Stimulated activated CD4-positive, alpha-beta T cell treated with anti-CD3 and anti-CD28 coated beads, Interleukin-4, amount 100 ng/mL, for 4 hours (primary cell): ENCODE results near the gene CCNYL1.
"Not testable (repeated sequence)": the region's sequence is repeated elsewhere in the genome, so short reads cannot be mapped to it uniquely, and the experiment has no call there.

Source experiments
- DNase-seq, 2 experiments: peaks; one replicate each; pipeline ENCODE4 v3.0.0-alpha.2; 2020

The CCNYL1 gene

DNA sequence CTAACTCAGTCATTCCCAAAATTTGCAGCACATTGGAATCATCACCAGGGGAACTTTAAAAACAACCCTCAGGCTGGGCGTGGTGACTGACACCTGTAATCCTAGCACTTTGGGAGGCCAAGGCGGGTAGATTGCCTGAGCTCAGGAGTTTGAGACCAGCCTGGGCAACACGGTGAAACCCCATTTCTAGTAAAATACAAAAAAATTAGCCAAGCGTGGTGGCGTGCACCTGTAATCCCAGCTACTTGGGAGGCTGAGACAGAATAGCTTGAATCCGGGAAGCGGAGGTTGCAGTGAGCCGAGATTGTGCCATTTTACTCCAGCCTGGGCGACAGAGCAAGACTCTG lies 24.0 kb downstream of the CCNYL1 start:
- not testable (repeated sequence) for DNase-seq

DNA sequence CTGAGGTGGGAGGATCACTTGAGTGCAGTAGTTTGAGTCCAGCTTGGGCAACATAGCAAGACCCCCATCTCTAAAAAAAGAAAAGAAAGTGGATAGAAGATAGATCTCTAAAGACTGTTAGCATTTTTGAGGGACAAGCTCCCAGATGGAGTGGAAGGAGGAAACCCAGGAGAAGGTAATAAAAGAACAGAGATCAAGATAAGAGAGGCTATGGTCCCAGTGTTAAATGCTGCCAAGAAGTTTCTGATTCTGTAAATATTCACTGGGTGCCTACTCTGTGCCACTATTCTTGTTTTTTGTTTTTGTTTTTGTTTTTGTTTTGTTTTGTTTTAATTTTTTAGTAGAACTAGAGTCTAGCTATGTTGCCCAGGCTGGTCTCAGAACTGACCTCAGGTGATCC lies 32.1 kb downstream of the CCNYL1 start:
- no peak for DNase-seq

DNA sequence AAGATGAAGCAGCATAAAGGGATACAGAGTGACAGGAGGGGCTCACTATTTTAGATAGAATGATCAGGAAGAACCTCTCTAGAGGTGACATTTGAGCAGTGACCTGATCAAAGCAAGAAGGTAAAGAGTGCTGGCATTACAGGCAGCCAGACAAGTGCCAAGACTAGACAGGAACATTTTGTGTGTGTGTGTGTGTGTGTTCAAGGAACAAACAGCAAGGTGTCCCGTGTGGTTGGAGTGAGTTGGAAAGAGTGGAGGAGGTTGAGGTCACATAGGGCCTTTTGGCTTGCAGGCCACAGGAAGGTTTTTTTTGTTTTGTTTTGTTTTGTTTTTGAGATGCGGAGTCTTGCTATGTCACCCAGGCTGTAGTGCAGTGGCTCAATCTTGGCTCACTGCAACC lies 32.6 kb downstream of the CCNYL1 start:
- DNase-seq = no peak

DNA sequence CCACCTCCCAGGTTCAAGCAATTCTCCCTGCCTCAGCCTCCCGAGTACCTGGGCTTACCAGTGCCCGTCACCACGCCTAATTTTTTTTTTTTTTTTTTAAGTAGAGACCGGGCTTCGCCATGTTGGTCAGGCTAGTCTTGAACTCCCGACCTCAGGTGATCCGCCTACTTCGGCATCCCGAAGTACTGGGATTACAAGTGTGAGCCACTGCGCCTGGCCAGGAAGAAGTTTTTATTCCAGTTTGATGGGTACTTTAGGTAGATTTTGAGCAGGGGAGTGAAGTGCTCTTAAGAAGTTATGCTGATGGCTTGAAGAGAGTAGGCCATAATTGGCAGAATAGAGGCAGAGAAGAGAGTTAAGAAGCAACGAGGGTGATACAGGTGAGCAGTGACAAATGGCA lies 33.0 kb downstream of the CCNYL1 start:
- no peak for DNase-seq

DNA sequence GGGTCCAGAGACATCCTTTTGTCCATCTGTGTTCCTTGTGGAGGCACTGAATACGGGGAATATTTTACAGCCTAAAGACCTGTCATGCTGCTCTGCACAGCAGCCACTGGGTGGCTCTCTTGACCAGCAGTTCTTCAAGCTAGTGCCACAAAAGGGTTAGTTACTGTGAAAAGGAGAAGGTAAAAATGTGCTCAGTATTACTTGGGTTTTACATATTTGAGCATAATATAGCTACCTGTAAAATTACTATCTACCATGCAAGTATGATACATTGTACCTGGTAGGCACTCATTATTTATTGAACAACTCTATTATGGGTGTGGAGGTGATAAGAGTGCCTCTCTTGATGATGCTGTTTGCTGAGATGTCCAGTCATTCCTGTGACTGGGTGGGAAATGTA lies 34.7 kb downstream of the CCNYL1 start:
- DNase-seq = peak in 1 of 2 experiments; percentile 30

DNA sequence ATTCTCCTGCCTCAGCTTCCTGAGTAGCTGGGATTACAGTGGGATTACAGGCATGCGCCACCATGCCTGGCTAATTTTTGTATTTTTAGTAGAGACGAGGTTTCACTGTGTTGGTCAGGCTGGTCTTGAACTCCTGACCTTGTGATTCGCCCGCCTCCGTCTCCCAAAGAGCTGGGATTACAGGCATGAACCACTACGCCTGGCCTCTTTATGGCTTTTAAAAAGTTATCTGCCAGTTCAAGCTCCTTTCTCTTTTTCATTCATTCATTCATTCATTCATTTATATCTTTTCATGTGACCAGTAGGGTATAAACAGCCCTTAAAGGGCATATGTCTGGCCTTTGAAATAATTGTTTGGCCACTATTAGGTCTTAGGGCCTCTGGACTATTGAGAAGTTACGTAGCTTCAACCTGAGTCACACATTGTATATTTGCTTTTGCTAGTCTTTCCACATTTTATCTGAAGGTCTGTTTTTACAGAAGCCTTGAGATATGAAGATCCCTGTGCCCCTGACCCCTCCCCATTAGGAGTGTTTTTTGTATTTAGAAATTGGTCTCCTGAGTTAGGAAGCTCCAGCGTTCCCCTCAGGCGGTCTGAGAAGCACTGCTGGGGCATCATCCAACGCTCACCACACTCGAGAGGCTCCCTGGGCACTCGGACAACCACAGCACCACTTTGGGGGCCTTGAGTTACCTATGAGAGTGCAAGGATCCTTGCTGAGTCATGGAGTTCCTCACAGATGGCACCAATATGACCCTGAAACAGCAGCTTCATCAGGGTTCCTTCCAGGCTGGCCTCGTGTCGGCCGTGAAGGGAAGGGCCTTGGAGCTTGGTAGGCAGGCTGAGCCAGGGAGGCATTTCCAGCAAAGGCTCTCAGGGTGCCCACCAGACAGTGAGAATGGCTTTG lies 36.5 kb downstream of the CCNYL1 start:
- DNase-seq = no peak

DNA sequence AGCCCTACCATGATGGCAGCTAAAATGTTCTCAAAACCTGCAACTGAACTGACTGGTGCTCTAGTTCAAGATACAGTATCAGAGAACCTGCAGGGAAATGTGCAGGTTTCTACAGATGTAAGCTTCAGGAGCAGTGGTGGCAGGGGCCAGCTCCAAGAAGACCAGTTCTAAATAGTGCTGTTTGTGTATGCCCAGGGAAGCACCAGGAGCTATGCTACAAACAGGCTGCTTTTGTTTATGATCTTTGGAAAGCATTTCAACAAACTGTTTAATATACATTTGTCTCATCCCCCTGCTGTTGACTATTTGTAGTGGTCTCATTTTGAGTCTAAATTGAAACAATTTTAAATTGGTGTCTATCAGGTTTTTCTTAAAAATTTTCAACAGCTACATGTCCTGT lies 37.6 kb downstream of the CCNYL1 start:
- DNase-seq = no peak

DNA sequence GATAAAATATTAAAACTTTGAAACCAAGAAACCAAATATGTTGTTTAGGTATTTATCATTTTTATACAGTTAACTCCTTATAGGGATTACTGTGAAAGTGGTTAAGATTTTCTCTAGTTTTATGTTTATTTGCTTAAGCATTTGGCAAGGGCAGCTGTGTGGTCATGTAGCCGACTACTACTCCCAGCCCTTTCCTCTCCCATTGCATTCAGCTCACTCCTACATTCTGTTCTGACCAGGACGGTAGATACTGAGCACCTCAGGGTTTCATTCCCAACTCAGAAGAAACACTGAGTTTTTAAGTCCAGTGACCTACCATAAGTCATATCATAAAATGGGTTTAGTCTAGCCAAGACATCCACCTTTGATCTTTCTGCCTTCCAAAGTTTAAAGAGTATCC lies 38.4 kb downstream of the CCNYL1 start:
- no peak for DNase-seq

DNA sequence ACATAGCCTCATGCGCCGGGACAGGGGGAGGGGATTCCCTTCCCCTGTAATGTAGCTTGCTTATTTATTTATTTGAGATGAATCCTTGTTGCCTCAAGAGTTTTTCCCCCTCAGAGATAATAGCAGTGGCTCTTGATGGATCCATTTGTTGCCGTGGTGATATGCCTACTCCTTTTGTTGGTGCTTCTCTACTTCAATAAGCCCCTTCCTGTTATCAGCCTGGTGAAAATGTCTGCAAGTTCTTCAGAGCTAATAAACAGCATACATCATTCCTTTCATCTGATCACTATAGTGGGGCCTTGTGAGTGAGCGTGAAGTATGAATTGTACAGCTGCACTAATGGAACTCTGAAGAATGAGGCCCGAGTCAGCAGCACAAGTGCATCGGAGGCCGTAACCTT lies 38.9 kb downstream of the CCNYL1 start:
- DNase-seq = no peak

DNA sequence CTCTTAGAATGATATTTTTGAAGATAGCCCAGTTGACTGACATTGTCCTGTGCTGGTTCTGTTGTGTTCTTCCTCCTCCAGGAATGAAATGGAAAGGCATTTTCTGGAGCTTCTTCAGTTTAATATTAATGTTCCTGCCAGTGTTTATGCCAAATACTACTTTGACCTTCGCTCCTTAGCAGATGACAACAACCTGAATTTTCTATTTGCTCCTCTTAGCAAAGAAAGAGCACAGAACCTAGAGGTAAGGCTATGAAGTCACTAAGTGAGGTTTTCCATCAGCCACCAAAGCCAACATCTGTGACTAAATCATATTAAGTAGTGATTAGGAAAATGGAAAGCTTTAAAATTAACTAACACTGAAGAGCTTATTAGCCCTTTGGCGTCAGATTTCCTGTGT lies 39.4 kb downstream of the CCNYL1 start:
- DNase-seq = no peak

DNA sequence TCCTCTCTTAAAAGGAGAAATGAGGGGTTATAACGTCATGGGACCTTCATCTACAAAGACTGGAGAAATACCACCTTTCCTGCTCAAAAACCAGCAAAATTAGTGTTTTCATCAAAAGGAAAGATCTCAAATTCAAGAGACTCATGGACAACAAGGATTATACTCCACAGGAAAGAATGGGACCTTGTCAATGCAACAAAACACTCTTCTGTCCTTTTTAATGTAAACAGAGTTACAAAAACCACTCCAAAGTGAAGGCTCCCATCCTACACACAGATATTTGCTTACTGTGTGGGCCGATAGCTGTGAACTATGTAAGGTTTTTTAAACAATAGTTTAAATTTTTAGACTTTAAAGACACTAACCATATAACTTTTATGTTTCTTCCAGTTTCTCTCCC lies 42.2 kb downstream of the CCNYL1 start:
- not testable (repeated sequence) for DNase-seq

DNA sequence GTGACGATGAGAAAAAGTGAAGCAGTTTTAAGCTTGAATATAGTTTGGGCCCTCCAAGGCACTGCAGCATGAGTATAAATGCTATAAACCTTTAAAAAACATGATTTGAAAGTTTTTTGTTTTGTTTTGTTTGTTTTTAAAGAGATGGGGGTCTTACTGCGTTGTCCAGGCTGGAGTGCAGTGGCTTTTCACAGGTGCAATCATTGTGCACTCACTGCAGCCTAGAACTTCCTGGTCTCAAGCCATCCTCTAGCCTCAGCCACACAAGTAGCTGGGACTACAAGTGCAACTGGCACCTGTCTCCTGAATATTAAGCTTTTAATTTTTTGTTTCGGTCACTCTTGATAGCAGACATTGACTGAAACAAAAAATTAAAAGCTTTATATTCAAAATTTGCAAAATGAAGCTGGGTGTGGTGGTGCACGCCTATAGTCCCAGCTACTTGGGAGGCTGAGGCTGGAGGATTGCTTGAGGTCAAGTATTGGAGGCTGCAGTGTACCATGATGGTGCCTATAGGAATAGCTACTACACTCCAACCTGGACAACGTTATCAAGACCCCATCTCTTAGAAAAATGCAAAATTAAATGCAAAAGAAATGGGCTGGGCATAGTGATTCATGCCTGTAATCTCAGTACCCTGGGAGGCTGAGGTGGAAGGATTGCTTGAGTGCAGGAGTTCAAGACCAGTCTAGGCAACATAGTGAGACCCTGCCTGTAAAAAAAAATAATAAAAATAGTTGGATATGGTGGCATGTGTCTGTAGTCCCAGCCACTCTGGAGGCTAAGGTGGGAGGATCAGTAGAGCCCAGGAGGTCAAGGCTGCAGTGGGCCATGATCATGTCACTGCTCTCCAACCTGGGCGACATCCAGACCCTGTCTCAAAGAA lies 43.3 kb downstream of the CCNYL1 start:
- DNase-seq = no peak

DNA sequence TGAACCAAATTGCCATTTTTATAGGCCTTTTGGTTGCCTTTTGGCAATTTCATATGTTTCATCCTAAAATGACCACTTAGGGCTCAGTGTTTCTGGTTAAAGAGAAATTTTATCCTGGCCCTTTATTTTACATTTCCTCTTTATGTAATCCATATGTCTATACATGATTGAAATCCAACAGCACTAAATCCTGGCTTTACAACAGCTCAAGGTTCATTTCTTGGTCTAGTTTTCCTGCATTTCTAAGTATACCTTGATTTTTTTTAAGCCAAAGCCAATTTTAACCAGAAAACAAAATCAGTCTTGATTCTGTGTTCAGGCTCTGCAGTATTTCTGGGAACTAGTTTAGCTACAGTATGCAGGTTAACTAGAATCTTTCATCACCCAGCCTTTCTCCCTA lies 46.6 kb downstream of the CCNYL1 start:
- DNase-seq = no peak

DNA sequence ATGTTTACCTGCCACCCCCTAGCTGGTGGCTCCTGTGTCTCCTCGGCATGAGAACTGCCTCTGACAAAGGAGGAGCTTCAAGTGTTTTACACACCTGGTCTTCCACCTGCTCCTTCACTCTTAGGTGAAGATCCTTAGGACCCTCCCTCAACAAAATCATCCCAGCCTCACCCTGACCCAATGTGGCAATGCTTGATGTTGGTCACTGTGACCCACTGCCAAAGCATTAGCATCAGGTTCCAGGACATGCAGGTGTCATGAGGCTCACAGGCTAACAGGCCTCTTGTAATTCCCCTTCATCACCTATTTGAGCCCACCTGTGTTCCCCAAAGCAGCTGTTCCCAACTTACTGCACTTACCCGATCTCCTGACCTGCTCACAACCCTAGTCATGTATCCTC lies 48.5 kb downstream of the CCNYL1 start:
- no peak for DNase-seq

DNA sequence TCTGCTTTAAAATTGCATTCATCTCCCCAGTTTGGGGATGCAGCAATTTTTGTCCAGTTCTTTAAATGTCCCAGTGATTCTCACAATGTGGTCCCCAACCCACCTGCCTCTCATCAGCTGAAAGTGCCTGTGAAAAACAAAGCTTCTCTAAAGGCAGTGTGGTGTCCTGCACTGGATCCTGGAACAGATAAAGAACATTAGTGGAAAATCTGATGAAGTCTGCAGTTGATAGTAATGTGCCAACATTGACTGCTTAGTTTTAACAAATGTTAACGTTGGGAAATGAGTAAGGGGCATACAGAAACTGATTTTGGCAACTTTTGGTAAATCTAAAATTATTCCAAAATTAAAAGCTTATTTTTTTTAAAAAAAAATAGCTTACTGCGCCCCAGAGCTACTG lies 49.0 kb downstream of the CCNYL1 start:
- DNase-seq = no peak

DNA sequence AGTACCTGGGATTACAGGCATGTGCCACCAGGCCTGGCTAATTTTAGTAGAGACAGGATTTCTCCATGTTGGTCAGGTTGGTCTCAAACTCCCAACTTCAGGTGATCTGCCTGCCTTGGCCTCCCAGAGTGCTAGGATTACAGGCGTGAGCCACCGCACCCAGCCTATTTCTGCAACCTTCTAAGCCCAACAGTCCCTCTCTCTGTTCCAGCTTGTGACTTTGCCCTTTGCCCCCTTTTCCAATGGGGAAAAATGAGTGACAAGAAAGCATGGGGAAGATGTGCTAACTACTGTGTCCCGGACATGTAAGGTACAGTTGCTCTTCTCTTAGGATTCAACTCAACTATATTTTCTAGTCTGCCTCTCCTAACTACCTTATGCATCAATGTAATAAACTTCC lies 50.0 kb downstream of the CCNYL1 start:
- not testable (repeated sequence) for DNase-seq

DNA sequence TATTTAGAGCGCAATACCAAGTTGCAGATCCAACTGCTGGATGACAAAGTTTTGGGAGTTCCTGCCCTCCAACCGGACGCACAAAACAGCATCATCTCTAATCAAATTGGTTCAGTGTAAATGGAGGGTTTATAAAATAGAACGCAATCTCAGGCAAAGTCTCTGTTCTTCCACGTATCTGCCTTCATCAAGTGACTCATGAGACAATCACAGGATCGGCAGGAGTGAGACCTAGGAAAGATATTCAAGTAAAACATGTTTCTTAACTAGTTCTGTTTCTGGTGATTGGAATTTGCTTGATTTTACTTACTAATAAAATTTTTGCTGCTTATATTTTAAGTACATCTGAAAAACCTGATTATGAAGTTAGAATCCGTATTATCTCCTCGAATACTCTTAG lies 50.7 kb downstream of the CCNYL1 start:
- DNase-seq = no peak

DNA sequence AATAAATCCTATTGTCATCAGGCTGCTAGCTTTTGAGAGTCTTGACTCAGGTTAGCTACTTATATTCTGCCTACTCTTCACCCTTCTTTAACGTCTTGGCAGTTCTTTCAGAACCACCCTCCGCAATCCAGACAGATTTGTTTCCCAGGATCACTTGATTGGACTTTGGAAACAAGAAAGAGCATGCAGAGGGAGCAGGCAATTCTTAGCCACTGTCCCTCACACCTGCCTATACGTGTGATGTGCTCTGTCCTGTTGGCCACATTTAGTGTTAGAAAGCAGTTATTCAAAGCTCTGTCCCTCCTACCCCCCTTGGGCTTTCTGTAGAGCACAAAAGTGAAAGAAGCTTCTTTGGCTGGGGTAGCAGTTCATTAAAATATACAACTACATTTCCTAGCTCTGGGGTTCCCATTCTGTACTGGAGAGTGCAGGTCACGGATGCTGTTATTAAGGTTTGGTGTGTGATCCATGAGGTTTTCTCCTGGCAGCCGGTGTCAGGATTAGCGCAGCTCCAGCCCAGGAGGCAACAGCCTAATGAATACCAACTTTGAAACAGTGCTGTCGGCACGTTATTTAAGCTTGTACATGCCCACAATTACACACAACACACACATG lies 52.0 kb downstream of the CCNYL1 start:
- no peak for DNase-seq

DNA sequence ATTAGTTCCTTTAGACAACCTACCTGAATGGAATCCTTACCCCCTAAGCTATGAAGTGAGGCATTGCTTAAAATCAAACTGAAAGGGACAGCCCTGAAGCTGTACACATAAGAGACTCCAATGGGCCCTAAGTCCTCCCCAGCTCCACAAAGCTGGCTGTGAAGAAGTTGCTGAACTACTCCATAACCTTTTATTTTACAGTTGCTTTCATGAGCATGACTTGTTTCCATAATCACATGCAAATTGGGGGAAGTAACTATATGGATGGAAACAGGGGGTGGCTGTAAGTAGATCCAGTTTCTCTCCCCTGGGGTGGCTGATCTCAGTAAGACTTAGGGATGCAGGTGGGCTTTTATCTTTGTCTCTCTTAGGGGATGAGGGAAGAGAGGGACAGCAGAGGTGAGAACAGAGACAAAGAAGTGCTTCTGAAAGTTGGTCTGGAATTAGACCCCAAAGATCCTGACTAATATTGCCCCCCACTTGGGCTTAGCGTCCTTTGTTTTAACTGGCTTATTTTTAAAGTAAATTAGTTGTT lies 52.7 kb downstream of the CCNYL1 start:
- DNase-seq = no peak

DNA sequence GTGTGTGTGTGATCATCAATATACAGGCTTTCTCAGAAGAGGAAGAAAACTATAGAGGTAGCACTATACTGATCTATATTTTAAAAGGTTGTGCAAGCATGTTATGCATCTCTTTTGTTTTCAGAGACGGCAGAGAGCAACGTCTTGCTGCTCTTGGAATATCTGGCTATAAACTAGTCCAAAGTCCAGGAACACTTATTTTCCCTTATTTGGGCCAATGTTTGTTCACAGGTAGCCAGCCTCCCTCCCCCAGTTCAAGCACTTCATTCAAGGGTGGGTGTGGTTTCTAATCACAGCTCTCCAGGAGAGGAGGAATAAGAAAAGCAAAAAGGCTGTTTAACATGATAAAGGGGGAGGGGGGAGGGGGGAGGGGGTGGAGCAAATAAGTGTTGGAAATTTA lies 54.1 kb downstream of the CCNYL1 start:
- DNase-seq = no peak

DNA sequence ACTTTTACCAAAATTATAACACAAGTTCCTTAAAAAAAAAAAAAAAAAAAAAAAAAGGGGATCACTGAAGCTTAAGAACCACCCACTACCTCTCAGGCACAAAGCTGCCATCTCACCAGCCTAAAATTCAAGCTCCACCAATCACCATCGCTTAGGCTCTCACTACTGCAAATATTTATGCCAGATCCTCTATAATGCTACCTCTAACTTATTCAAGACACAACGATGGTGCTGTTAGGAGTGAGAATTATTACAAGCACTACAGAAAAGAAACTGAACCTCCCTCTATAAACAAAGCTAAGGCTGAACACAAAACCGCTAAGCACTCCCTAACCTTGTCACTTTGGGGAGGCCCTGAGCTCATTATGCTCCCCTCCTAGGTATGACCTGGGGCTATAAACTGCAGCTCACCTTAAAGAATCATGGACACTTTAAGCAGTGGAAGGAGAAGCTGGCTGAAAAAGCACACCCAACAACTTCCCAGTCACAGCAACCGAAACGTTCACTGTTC lies 54.7 kb downstream of the CCNYL1 start:
- no peak for DNase-seq

DNA sequence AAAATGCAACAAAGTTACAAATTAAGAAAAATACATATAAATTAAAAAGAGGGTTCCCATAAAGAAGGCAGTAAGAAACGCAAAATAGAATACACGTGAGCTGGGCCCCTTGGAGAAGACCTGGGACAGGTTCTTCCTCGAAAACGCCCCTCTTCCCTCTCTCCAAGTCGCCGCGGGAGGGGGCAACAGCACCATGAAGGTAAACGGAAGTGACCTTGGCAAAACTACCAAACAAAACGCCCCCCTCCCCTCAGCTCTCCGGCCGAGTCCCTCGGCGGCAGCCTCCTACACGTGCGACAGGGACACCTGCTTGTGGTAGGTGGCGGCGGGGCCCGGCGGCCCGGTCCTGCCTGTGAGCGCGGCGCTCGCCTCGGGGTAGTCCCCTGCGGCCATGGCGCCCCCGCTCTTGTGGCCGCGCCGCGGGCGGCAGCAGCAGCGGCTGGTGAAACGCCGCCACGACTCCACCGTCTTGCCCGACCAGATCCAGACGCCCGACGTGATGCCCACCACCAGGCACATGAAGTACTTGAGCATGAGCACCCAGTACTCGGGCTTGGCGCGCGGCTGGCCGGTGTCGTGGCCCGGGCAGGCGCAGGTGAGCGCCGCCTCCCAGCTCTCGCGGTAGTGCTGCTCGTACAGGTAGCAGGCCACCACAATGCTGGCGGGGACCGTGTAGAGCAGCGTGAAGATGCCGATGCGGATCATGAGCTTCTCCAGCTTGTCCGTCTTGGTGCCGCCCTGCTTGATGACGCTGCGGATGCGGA lies 55.4 kb downstream of the CCNYL1 start:
- DNase-seq = no peak
